Measurements from ENCODE around the gene FUCA2. TPM values are rescaled to one million over a fixed set of nuclear protein-coding genes. Genes with fewer than 3 reads are reported as not detected.
"Not testable (repeated sequence)": the region's sequence is repeated elsewhere in the genome, so short reads cannot be mapped to it uniquely, and the experiment has no call there.

Gene FUCA2
- total RNA-seq, 5 donors from 2014 or later (not counting 1 experiment from before 2014, with no cell fraction given): 4.6 to 9.0 (median 7.1) TPM

DNA sequence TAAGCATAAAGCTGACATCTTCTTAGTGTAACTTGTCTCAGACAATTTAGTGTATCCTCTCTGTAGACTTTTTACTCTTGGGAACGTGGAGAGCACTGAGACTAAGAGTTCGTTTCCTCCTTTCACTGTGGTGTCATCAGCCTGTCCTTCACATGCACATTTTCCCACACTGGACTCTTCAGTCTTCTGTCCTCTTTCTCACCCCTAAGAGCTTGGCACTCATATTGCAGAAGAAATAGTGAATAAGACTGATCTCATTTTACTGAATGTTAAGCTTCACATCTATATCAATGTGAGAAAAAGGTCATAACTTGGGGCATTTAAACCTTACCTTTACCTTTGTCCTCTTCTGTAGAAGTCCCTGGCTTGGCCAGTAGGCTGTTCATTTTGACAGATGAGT is 25.6 kb downstream of the FUCA2 start:
- no peaks in the 10 kb centered on the region for H3K27me3 Mint-ChIP-seq
- DNase-seq: no peak
- no peak for ATAC-seq (replicated peaks in 1 of 4)
- no peak overlapping the region for H3K27ac Mint-ChIP-seq
- H3K4me1 ChIP-seq (ENCODE audit: control insufficient read depth in 1 of 2, extremely low read depth in 1 of 2, insufficient read depth in 2 of 2, low read length in 2 of 2): no peaks in the 10 kb centered on the region
- no peak overlapping the region for H3K4me3 Mint-ChIP-seq
- H3K36me3 ChIP-seq (ENCODE audit: control insufficient read depth in 2 of 2, extremely low read depth in 1 of 2, insufficient read depth in 1 of 2, low read length in 1 of 2): peaks cover 3 to 6% of the 10 kb centered on the region in 2 donors
- peaks cover 29% of the 10 kb centered on the region for H3K36me3 Mint-ChIP-seq
- no peak overlapping the region for H3K4me3 ChIP-seq (ENCODE audit: control insufficient read depth in 1 of 2, extremely low read depth in 1 of 2, low read length in 1 of 2)
- H3K27ac ChIP-seq (ENCODE audit: low read length): no peak overlapping the region
- H3K27me3 ChIP-seq (replicated peaks in 1 of 2; ENCODE audit: control insufficient read depth in 2 of 2, extremely low read depth in 1 of 2, insufficient read depth in 2 of 2, low read length in 1 of 2): no peaks in the 10 kb centered on the region
- no peaks in the 10 kb centered on the region for H3K4me1 Mint-ChIP-seq
- CTCF ChIA-PET: no interaction called here
- no peaks in the 10 kb centered on the region for H3K9me3 Mint-ChIP-seq
- POLR2A ChIA-PET: no interaction called here
- H3K9me3 ChIP-seq: no peaks in the 10 kb centered on the region
- 93% methylated on average over 2 of the region's 2 CpGs for WGBS (ENCODE audit: insufficient coverage)

DNA sequence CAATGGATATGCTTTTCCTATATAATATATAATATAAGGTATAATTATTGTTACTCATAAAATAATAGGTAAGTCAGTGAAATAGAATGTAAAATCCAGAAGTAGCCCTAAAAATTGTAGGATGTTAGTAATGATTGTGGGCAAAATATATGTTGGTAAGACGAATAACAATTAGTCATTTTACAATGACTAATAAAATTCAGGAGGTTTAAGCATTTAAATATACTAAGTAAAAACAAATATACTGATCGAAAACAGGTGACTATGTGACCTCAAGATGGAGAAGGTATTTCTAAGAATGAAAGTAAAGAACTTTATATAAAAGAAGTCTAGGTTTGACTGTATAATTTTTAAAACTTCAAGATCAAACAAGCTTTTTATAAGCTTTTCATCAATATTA is 28.9 kb downstream of the FUCA2 start:
- H3K4me3 Mint-ChIP-seq: no peak overlapping the region
- Histone ChIP-seq H3K4me1 (ENCODE audit: control insufficient read depth in 1 of 2, extremely low read depth in 1 of 2, insufficient read depth in 2 of 2, low read length in 2 of 2) (no peaks in the 10 kb centered on the region), H3K9me3 (no peaks in the 10 kb centered on the region), H3K36me3 (ENCODE audit: control insufficient read depth in 2 of 2, extremely low read depth in 1 of 2, insufficient read depth in 1 of 2, low read length in 1 of 2) (peaks cover 0 to 21% of the 10 kb centered on the region in 2 donors), H3K27me3 (replicated peaks in 1 of 2; ENCODE audit: control insufficient read depth in 2 of 2, extremely low read depth in 1 of 2, insufficient read depth in 2 of 2, low read length in 1 of 2) (no peaks in the 10 kb centered on the region), H3K4me3 (ENCODE audit: control insufficient read depth in 1 of 2, extremely low read depth in 1 of 2, low read length in 1 of 2) (no peak overlapping the region), H3K27ac (ENCODE audit: low read length) (no peak overlapping the region)
- ATAC-seq (replicated peaks in 1 of 4) (no peak), DNase-seq (no peak)
- WGBS (ENCODE audit: insufficient coverage): no CpG with 5 or more reads among the region's 2 CpGs
- H3K27ac Mint-ChIP-seq: no peak overlapping the region
- H3K4me1 Mint-ChIP-seq: no peaks in the 10 kb centered on the region
- H3K9me3 Mint-ChIP-seq: no peaks in the 10 kb centered on the region
- no peaks in the 10 kb centered on the region for H3K27me3 Mint-ChIP-seq
- CTCF ChIA-PET: no interaction called here
- peaks cover 28% of the 10 kb centered on the region for H3K36me3 Mint-ChIP-seq
- POLR2A ChIA-PET: interaction anchor here in 1 of 2 donors (0.8 kb wide), 1 partner anchor 32 kb away, joined by 3 read pairs; the partner anchor contains the start of genes ADAT2 and PEX3

DNA sequence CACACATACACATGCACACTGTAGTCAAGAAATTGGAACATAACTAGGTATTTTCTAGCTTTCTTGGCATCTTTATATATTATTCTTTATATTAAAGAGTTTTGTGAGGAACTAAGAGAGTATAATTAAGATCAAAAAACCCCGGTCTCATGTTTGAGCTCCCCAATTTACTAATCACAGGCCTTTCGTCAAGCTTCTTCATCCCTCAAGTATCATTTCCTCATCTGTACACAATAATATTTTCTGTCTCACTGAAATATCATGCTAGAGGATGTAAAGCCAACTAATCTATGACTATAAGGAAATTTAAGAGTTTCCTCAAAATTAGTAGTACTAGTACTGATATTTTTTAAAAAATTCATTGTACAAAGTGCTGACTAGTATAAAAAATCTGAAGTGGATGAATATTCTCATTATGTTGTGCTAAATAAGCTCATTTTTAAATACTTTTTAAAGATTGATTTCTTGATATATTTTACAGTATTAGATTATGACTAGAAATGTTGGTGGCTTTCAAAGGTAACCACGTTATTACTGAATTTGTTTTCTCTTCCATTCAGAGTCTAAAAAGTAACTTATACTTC is 32.9 kb downstream of the FUCA2 start:
- Mint-ChIP-seq H3K4me3 (no peak overlapping the region), H3K36me3 (peaks cover 49% of the 10 kb centered on the region), H3K27ac (no peak overlapping the region), H3K9me3 (no peaks in the 10 kb centered on the region), H3K27me3 (no peaks in the 10 kb centered on the region), H3K4me1 (no peaks in the 10 kb centered on the region)
- Histone ChIP-seq H3K27me3 (replicated peaks in 1 of 2; ENCODE audit: control insufficient read depth in 2 of 2, extremely low read depth in 1 of 2, insufficient read depth in 2 of 2, low read length in 1 of 2) (no peaks in the 10 kb centered on the region), H3K9me3 (no peaks in the 10 kb centered on the region), H3K27ac (ENCODE audit: low read length) (no peak overlapping the region), H3K36me3 (ENCODE audit: control insufficient read depth in 2 of 2, extremely low read depth in 1 of 2, insufficient read depth in 1 of 2, low read length in 1 of 2) (peaks cover 0 to 45% of the 10 kb centered on the region in 2 donors), H3K4me3 (ENCODE audit: control insufficient read depth in 1 of 2, extremely low read depth in 1 of 2, low read length in 1 of 2) (no peak overlapping the region), H3K4me1 (ENCODE audit: control insufficient read depth in 1 of 2, extremely low read depth in 1 of 2, insufficient read depth in 2 of 2, low read length in 2 of 2) (no peaks in the 10 kb centered on the region)
- ATAC-seq (replicated peaks in 1 of 4) (no peak), DNase-seq (no peak)
- CTCF ChIA-PET: interaction anchor here (0.6 kb wide), 3 partner anchors 353 to 1361 kb away, joined by 3 to 4 read pairs (median 3); no protein-coding TSS in a partner anchor
- POLR2A ChIA-PET: no interaction called here
- WGBS (ENCODE audit: insufficient coverage): no CpG with 5 or more reads among the region's 3 CpGs

DNA sequence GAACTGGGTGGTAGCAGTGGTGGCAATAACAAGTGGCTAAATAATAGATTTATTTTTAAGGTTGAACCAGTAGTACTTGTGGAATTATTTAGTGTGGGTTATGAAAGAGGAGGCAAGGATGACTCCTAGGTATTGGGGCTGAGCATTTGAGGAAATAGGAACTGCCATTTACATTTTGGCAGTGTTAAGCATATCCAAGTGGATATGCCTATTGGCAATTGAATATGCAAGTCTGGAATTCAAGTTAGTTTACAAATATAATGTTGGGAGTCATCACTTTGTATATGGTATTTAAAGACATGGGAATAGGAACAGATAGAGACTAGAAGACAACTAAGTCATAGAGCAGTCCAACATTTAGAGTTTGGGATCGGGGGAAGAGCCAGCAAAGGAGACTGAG is 35.0 kb downstream of the FUCA2 start:
- ATAC-seq (replicated peaks in 1 of 4) (no peak), DNase-seq (no peak)
- H3K27me3 Mint-ChIP-seq: no peaks in the 10 kb centered on the region
- no peaks in the 10 kb centered on the region for H3K9me3 ChIP-seq
- no peak overlapping the region for H3K4me3 ChIP-seq (ENCODE audit: control insufficient read depth in 1 of 2, extremely low read depth in 1 of 2, low read length in 1 of 2)
- no peaks in the 10 kb centered on the region for H3K27me3 ChIP-seq (replicated peaks in 1 of 2; ENCODE audit: control insufficient read depth in 2 of 2, extremely low read depth in 1 of 2, insufficient read depth in 2 of 2, low read length in 1 of 2)
- H3K36me3 Mint-ChIP-seq: peaks cover 64% of the 10 kb centered on the region
- no peak overlapping the region for H3K27ac ChIP-seq (ENCODE audit: low read length)
- 100% methylated on average over 1 of the region's 1 CpG for WGBS (ENCODE audit: insufficient coverage)
- ChIA-PET POLR2A (no interaction called here), CTCF (no interaction called here)
- H3K4me1 ChIP-seq (ENCODE audit: control insufficient read depth in 1 of 2, extremely low read depth in 1 of 2, insufficient read depth in 2 of 2, low read length in 2 of 2): no peaks in the 10 kb centered on the region
- H3K36me3 ChIP-seq (ENCODE audit: control insufficient read depth in 2 of 2, extremely low read depth in 1 of 2, insufficient read depth in 1 of 2, low read length in 1 of 2): peaks cover 0 to 56% of the 10 kb centered on the region in 2 donors
- no peaks in the 10 kb centered on the region for H3K9me3 Mint-ChIP-seq
- no peaks in the 10 kb centered on the region for H3K4me1 Mint-ChIP-seq
- H3K4me3 Mint-ChIP-seq: no peak overlapping the region
- H3K27ac Mint-ChIP-seq: no peak overlapping the region

DNA sequence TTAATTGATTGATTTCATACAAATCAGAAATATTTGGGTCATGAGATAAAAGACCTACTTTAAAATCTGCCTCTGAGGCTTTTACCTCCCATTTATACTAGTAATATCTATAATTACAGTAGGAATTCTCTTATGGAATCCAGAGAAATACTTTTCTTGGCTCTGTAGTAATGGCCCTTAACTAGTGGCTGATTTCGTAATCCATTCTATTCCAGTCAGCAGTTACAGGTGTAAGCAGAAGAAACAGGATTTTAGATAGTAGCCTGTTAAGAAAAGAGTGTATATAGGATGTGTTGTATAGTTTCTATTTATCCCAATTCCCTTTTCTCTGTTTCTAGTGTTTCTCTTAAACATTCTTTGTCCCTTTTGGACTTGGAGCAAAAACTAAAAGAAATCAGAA is 39.7 kb downstream of the FUCA2 start:
- H3K27me3 ChIP-seq (replicated peaks in 1 of 2; ENCODE audit: control insufficient read depth in 2 of 2, extremely low read depth in 1 of 2, insufficient read depth in 2 of 2, low read length in 1 of 2): no peaks in the 10 kb centered on the region
- Mint-ChIP-seq H3K9me3 (no peaks in the 10 kb centered on the region), H3K36me3 (peaks cover 74% of the 10 kb centered on the region), H3K27me3 (no peaks in the 10 kb centered on the region), H3K4me1 (peaks cover 0 to 8% (median 0%) of the 10 kb centered on the region in 3 donors), H3K4me3 (no peak overlapping the region), H3K27ac (no peak overlapping the region)
- no peaks in the 10 kb centered on the region for H3K4me1 ChIP-seq (ENCODE audit: control insufficient read depth in 1 of 2, extremely low read depth in 1 of 2, insufficient read depth in 2 of 2, low read length in 2 of 2)
- H3K4me3 ChIP-seq (ENCODE audit: control insufficient read depth in 1 of 2, extremely low read depth in 1 of 2, low read length in 1 of 2): no peak overlapping the region
- POLR2A ChIA-PET: no interaction called here
- CTCF ChIA-PET: no interaction called here
- ATAC-seq (replicated peaks in 1 of 4) (no peak), DNase-seq (no peak)
- no CpG with 5 or more reads among the region's 1 CpG for WGBS (ENCODE audit: insufficient coverage)
- peaks cover 0 to 42% of the 10 kb centered on the region in 2 donors for H3K36me3 ChIP-seq (ENCODE audit: control insufficient read depth in 2 of 2, extremely low read depth in 1 of 2, insufficient read depth in 1 of 2, low read length in 1 of 2)
- no peaks in the 10 kb centered on the region for H3K9me3 ChIP-seq
- H3K27ac ChIP-seq (ENCODE audit: low read length): no peak overlapping the region

DNA sequence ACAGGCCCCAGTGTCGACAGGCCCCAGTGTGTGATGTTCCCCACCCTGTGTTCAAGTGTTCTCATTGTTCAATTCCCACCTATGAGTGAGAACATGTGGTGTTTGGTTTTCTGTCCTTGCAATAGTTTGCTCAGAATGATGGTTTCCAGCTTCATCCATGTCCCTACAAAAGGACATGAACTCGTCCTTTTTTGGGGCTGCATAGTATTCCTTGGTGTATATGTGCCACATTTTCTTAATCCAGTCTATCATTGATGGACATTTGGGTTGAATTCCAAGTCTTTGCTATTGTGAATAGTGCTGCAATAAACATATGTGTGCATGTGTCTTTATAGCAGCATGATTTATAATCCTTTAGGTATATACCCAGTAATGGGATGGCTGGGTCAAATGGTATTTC is 42.7 kb downstream of the FUCA2 start:
- H3K4me3 Mint-ChIP-seq; H3K27ac ChIP-seq (ENCODE audit: low read length); CTCF ChIA-PET; H3K27me3 ChIP-seq (replicated peaks in 1 of 2; ENCODE audit: control insufficient read depth in 2 of 2, extremely low read depth in 1 of 2, insufficient read depth in 2 of 2, low read length in 1 of 2); H3K27ac Mint-ChIP-seq; H3K4me1 ChIP-seq (ENCODE audit: control insufficient read depth in 1 of 2, extremely low read depth in 1 of 2, insufficient read depth in 2 of 2, low read length in 2 of 2); H3K9me3 Mint-ChIP-seq; ATAC-seq (replicated peaks in 1 of 4); POLR2A ChIA-PET; H3K9me3 ChIP-seq; DNase-seq; H3K4me3 ChIP-seq (ENCODE audit: control insufficient read depth in 1 of 2, extremely low read depth in 1 of 2, low read length in 1 of 2); H3K27me3 Mint-ChIP-seq: not testable (repeated sequence)
- peaks cover 0 to 16% (median 2%) of the 10 kb centered on the region in 3 donors for H3K4me1 Mint-ChIP-seq
- H3K36me3 ChIP-seq (ENCODE audit: control insufficient read depth in 2 of 2, extremely low read depth in 1 of 2, insufficient read depth in 1 of 2, low read length in 1 of 2): peaks cover 0 to 28% of the 10 kb centered on the region in 2 donors
- H3K36me3 Mint-ChIP-seq: peaks cover 71% of the 10 kb centered on the region
- WGBS (ENCODE audit: insufficient coverage): no CpG with 5 or more reads among the region's 2 CpGs

DNA sequence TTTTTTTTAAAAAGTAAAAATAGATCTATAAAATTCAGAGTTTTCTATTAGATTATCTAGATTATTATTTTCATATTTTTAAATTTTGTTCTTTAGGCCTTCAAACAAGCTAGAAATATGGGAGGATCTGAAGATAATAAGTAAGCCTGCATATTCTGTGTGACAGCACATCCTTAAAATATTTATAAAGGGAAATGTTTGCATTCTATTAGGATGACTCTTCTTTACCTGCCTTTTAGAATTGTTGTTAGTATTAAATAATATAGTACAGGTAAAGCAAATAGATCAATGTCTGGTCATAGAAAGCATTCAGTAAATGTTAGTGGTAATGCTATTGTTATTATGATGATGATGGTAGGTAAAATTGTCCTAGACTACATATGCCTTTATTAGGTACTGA is 43.5 kb downstream of the FUCA2 start:
- H3K36me3 ChIP-seq (ENCODE audit: control insufficient read depth in 2 of 2, extremely low read depth in 1 of 2, insufficient read depth in 1 of 2, low read length in 1 of 2): peaks cover 0 to 29% of the 10 kb centered on the region in 2 donors
- Mint-ChIP-seq H3K4me3 (no peak overlapping the region), H3K9me3 (no peaks in the 10 kb centered on the region), H3K27me3 (no peaks in the 10 kb centered on the region), H3K4me1 (peaks cover 0 to 18% (median 2%) of the 10 kb centered on the region in 3 donors), H3K27ac (no peak overlapping the region), H3K36me3 (peaks cover 68% of the 10 kb centered on the region)
- no peaks in the 10 kb centered on the region for H3K4me1 ChIP-seq (ENCODE audit: control insufficient read depth in 1 of 2, extremely low read depth in 1 of 2, insufficient read depth in 2 of 2, low read length in 2 of 2)
- ChIA-PET POLR2A (no interaction called here), CTCF (no interaction called here)
- H3K9me3 ChIP-seq: no peaks in the 10 kb centered on the region
- no peak overlapping the region for H3K27ac ChIP-seq (ENCODE audit: low read length)
- ATAC-seq (replicated peaks in 1 of 4): no peak
- no peak for DNase-seq
- no peak overlapping the region for H3K4me3 ChIP-seq (ENCODE audit: control insufficient read depth in 1 of 2, extremely low read depth in 1 of 2, low read length in 1 of 2)
- H3K27me3 ChIP-seq (replicated peaks in 1 of 2; ENCODE audit: control insufficient read depth in 2 of 2, extremely low read depth in 1 of 2, insufficient read depth in 2 of 2, low read length in 1 of 2): no peaks in the 10 kb centered on the region
